Osteoblast (primary cell): Measurements from ENCODE around the gene TLL1. TPM values are rescaled to one million over a fixed set of nuclear protein-coding genes. Genes with fewer than 3 reads are reported as not detected.

Source experiments
- DNase-seq: peaks from one replicate; pipeline ENCODE4 v3.0.0; 2011; ENCODE audit warnings: low spot score, mixed read lengths; ENCODE audit not compliant: insufficient read length; ENCODE audit errors: missing footprints
- H2AFZ ChIP-seq: 2 replicates; pipeline ENCODE4 v1.6.0; 2011; ENCODE audit warnings: mild to moderate bottlenecking, low read length
- H3K27ac ChIP-seq: 2 replicates; pipeline ENCODE4 v1.5.1; 2011; ENCODE audit warnings: mild to moderate bottlenecking, low read depth, low read length, moderate library complexity
- H3K27me3 ChIP-seq: 2 replicates; pipeline ENCODE4 v1.6.0; 2012; ENCODE audit warnings: mild to moderate bottlenecking, control low read depth, inconsistent platforms, low read length, moderate library complexity; ENCODE audit not compliant: insufficient read depth
- H3K36me3 ChIP-seq: 2 replicates; pipeline ENCODE4 v1.5.1; 2011; ENCODE audit warnings: mild to moderate bottlenecking, low read length, control low read depth, moderate library complexity; ENCODE audit not compliant: insufficient read depth
- H3K4me1 ChIP-seq: 2 replicates; pipeline ENCODE4 v1.5.1; 2011; ENCODE audit warnings: mild to moderate bottlenecking, low read length, control low read depth, moderate library complexity; ENCODE audit not compliant: insufficient read depth
- H3K4me2 ChIP-seq: 2 replicates; pipeline ENCODE4 v1.6.0; 2011; ENCODE audit warnings: mild to moderate bottlenecking, low read length; ENCODE audit not compliant: insufficient read depth
- H3K4me3 ChIP-seq: fragments of 200-600 bp; sonication (generic); 3 replicates; pipeline ENCODE4 v1.5.1; 2012; ENCODE audit warnings: mild to moderate bottlenecking, low read length, inconsistent platforms; ENCODE audit not compliant: insufficient read depth
- H3K79me2 ChIP-seq: 2 replicates; pipeline ENCODE4 v1.6.0; 2012; ENCODE audit warnings: mild to moderate bottlenecking, low read length, control low read depth, inconsistent platforms; ENCODE audit not compliant: insufficient read depth
- H3K9me3 ChIP-seq: 2 replicates; pipeline ENCODE4 v1.5.1; 2011; ENCODE audit warnings: low read depth, low read length, control low read depth
- H4K20me1 ChIP-seq: 2 replicates; pipeline ENCODE4 v1.6.0; 2012; ENCODE audit warnings: mild to moderate bottlenecking, low read length, control low read depth; ENCODE audit not compliant: insufficient read depth
- CTCF ChIP-seq: IDR thresholded peaks from 2 replicates; pipeline ENCODE4 v1.5.1; 2011; ENCODE audit warnings: mild to moderate bottlenecking, low read depth, low read length, moderate library complexity; ENCODE audit errors: extremely low read depth
- total RNA-seq: library from RNA; depleted of rRNA; stranded (reverse); fragments of >200 nt; gene quantifications from 2 replicates; pipeline ENCODE4 v1.2.3, GENCODE V29; 2012

The TLL1 gene
- total RNA-seq, 1 donor = 0.36 TPM

GRCh38 chr4:166014411-166014810 lies 141.4 kb downstream of the TLL1 start:
- Histone ChIP-seq H3K4me2 (no peak overlapping the region), H3K4me3 (no peak overlapping the region), H3K27ac (no peak overlapping the region), H3K36me3 (no peaks in the 10 kb centered on the region), H3K4me1 (no peaks in the 10 kb centered on the region), H2AFZ (no peak overlapping the region), H3K79me2 (no peaks in the 10 kb centered on the region), H3K27me3 (no peaks in the 10 kb centered on the region), H3K9me3 (no peaks in the 10 kb centered on the region), H4K20me1 (no peaks in the 10 kb centered on the region)
- no peak for DNase-seq
- no peak for TF ChIP-seq CTCF

GRCh38 chr4:166017804-166018203 lies 144.8 kb downstream of the TLL1 start:
- Histone ChIP-seq H2AFZ (no peak overlapping the region), H3K4me3 (no peak overlapping the region), H3K4me1 (no peaks in the 10 kb centered on the region), H3K36me3 (no peaks in the 10 kb centered on the region), H4K20me1 (no peaks in the 10 kb centered on the region), H3K9me3 (no peaks in the 10 kb centered on the region), H3K4me2 (no peak overlapping the region), H3K27me3 (no peaks in the 10 kb centered on the region), H3K27ac (no peak overlapping the region), H3K79me2 (no peaks in the 10 kb centered on the region)
- no peak for TF ChIP-seq CTCF
- no peak for DNase-seq

- no peak for TF ChIP-seq CTCF
- Histone ChIP-seq H2AFZ (no peak overlapping the region), H3K79me2 (no peaks in the 10 kb centered on the region), H3K4me3 (no peak overlapping the region), H4K20me1 (no peaks in the 10 kb centered on the region), H3K36me3 (no peaks in the 10 kb centered on the region), H3K27ac (no peak overlapping the region), H3K27me3 (no peaks in the 10 kb centered on the region), H3K4me1 (no peaks in the 10 kb centered on the region), H3K4me2 (no peak overlapping the region), H3K9me3 (no peaks in the 10 kb centered on the region)
- DNase-seq = no peak
These were observed 146.6 kb downstream of the TLL1 start for GRCh38 chr4:166019441-166020220.

- no peak overlapping the region for H3K27ac ChIP-seq
- H3K9me3 ChIP-seq = no peaks in the 10 kb centered on the region
- no peak overlapping the region for H3K4me2 ChIP-seq
- H3K36me3 ChIP-seq = no peaks in the 10 kb centered on the region
- no peak overlapping the region for H2AFZ ChIP-seq
- no peak for TF ChIP-seq CTCF
- H3K27me3 ChIP-seq = no peaks in the 10 kb centered on the region
- no peak overlapping the region for H3K4me3 ChIP-seq
- no peak for DNase-seq
- no peaks in the 10 kb centered on the region for H3K4me1 ChIP-seq
- H3K79me2 ChIP-seq = no peaks in the 10 kb centered on the region
- H4K20me1 ChIP-seq = no peaks in the 10 kb centered on the region
These were observed 148.6 kb downstream of the TLL1 start for GRCh38 chr4:166021617-166022016.
